NCI-H345 treated with DMSO at 0.1 percent for 48 hours (cell line): ENCODE data around the gene GRID1.

ENCODE experiments used
- DNase-seq: peaks from one replicate; lab custom pipeline; 2025; ENCODE audit not compliant: unreplicated experiment; lab: John Stamatoyannopoulos, UW

Gene GRID1

DNA sequence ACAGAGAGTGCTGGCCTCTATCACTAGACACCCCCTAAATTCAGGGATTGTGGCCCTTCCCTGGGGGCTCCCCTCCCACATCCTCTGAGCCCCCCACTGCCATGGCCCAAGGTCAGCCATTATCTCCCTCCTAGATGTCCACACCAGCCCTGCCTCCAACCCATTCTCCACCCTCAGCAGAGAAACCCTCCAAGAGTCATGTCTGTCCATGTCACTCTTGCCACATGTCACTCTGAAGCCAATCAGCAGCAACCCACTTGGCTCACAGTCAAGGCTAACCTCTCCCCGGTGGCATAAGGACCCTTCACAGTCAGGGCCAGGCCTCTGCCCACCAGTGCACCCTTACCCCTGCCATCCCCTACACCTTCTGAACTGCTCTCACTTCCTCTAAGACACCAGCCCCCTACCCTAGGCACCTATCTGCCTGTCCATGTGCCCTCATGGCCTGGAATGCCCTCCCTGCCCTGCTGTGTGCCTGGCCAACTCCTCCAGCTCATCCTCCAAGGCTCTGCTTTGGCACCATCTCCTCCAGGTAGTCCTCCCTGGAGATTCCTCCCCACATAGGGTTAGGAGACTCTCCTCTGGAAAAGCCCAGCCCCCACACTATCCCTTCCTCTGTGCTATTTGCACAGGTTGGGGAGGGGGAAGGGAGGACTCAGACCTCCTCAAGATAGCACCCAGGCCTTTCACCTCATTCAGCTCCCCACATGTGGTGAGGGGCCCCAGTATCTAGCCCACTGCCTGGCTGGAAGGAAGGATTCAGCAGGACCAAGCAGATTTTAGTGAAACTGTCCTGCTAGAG lies 83.7 kb downstream of the GRID1 start:
- no peak for DNase-seq

DNA sequence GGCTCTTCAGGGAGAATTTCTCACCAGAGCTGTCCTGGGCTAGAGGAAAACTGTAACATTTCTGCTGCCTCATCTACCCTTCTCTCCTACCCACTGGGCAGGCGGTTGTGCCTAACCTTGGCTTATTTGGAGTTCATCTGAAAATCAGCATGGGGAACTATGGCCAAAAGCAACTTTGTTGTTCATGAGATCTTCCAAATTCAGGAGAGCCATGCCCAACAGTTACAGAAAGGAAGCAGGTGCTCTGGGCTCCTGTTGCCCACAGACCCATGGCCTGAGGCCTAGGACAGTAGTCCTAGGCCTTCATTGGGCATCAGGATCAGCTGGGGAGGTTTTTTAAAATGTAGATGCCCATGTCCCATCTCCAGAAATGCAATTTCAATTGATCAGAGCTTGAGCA lies 85.2 kb downstream of the GRID1 start:
- no peak for DNase-seq

DNA sequence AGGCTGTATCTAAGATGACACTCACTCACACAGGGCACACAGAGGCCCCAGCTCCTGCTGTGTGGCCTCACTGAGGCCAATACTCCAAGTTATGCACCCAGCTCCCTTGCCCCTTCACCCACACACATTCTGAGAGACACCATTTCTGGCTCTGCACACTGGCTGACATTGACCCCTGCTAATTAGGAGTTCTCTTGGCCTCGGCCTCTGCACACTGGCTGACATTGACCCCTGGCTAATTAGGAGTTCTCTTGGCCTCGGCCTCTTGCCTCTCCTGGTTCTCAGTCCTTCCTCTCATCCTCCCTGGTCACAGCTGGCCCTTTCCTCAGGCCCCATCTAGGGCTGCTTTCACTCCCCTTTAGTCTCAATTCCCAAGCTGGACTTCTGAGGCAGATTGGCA lies 97.3 kb downstream of the GRID1 start:
- no peak for DNase-seq

DNA sequence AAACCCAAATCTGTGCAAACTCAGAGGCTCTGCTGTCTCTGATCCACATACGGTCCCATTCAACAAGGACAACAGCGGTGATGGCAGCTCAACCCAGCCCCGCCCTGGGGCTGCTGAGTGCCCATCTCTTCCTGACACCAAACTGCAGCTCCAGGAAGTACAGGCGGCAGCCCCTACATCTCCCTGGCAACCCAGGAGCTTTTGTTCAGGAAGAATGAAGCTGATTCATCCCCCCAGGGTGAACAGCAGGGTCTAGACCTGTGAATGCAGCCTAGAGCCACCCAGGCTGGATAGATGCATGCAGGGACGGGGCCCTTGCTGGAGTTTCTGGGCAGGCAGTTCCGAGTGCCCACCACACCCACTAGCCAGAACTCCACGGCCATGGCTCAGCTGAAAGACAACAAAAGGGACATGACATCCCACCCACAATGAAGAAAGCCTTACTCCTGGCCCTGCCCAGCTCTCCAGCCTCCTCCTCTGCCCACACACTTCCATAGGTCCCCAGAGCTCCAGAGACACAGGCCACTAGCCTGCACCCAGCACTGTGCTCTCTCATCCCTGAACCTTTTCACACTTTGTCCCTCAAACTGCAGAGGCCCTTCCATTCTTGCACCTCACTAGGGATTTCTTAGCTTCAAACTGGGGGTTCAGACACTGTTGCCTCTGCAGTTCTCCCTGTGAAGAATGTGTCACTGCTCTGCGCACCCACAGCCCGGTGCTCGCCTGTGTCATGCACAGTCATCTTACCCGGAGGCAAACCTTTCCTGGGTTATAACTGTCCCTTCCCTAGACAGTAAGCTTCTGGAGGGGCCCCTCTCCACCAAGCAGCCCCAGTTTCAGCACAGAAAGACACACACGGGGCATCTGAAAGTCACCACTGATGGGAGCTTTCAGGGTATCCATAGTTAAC lies 99.1 kb downstream of the GRID1 start:
- no peak for DNase-seq

DNA sequence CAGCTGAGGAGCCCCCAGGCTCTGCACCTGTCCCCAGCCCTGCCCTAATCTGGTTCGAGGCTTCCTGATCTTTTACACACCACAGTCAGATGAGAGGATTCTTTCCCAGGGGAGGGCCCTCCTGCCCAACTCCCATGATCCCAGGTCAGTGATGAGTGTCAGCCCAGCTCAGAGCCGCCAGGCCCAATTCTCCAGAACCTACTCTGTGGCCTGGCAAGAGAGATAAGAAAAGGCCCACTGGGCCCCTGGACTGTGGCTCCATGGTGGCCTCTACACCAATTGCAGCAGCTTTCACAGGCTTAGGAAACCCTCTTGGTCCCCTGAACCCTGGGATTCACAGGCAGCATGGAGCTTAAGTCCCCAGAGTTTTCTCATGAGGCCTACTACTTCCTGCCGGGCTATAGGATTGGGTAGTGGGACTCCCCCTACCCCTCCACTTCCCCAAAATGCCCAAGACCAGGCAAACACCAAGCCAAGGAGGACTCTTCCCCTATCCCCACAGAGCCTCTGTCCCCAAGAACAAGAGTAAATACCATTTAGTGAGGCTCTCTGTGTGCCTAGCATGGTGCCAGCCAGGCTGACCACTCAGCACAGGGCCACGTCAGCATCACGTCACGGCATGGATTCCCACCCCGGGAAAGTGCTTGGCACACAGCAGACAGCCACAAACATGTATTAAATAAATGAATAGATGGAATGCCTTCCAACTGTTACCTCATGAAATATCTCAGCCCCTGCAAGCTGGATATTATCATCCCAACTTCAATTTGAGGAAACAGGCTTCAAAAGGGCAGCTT lies 100.0 kb downstream of the GRID1 start:
- DNase-seq = no peak

DNA sequence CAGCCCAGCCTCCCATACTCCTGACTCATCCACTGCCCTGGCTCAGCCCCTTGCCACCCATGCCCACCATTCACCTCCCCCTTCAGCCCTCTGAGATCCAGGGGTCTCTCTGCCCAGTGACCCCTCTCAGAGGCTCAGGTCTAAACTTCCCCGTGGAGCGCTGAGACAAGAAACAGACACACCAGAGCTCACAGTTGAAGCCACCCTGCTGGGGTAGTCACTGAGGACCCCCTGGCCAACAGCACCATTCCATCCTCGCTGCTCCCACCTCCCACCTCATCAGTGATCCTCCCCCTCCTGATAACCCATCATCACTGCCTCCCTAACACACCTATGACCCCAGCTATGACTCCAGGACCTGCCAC lies 100.7 kb downstream of the GRID1 start:
- no peak for DNase-seq

DNA sequence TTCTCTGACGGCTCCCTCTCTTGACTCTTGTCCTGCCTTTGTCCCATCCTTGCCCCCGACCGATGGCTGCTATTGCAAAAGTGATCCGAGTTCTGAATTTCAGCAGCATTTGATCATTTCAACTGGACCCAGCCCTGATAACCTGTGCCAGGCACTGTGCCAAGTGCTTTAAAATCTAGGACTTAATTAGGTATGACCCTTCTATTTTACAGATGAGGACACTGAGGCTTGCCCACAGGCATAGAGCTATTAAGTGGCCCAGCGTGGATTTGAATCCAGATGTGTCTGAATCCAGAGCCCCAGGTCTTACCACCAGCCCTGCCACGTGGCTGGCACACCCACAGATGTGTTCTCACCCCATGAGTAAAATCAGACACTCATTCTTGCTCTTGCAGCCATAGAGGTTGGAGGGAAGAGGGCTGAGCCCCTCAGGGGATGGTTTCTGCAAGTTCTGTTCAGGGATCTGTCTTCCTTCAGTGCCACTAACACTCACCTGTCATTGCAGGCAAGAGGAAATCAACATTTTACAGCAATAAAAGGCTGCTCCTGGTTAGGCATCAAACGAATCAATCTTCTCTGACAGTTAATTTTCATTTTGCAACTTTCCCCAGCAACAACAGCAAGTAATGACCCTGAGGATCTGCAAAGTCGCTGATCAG lies 101.2 kb downstream of the GRID1 start:
- no peak for DNase-seq

DNA sequence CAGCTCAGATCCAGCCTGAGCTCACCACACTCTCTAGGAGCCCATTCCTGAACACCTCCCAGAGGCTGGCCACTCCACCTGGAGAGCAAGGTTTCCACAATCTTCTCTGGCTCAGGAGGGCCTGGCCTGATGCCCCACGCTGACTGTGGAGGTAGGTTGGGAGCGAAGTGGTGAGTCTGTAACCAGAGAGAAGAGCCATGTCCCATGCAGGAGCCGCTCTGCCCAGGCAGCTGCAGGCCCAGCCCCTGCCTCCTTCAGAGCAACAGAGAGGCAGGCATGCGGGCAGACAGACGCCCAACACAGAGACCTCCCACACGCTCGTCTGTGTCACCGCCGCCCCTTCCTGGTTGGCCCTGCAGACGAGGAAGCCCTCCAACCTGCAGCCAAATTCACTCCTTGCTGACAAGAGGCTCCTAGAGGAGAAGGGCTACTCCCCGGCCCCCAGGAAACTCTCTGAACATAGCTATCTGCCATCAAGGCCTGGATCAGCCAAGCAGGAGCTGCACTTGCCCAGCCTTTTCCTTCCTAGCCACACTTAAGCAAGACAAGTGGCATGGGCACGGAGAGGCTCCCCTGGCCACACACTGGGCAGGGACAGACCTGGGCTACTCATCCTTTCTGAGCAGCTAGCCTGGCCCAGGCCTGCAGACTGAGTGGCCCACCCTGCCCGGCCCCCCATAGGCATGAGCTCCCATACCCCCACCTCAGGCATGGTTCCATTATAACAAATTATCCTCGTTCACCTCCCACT lies 101.9 kb downstream of the GRID1 start:
- DNase-seq = no peak

DNA sequence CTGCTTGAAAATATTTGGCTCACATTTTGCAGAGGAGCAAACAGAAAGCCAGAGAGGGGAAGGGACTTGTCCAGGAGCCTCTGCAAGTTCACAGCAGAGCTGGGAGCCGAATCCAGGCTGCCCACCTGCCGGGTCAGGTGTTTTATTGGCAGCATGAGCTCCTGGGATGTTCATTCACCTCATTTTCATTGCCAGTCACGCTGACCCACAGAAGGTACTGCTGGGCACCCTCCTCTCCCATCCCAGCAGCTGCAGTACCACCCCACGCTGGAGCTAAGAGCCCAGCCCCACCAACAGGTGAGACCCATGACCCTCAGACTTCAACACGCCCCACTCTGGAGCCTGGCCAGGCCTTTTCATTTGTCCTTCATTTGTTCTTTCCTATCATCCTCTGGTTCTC lies 102.7 kb downstream of the GRID1 start:
- DNase-seq = no peak

DNA sequence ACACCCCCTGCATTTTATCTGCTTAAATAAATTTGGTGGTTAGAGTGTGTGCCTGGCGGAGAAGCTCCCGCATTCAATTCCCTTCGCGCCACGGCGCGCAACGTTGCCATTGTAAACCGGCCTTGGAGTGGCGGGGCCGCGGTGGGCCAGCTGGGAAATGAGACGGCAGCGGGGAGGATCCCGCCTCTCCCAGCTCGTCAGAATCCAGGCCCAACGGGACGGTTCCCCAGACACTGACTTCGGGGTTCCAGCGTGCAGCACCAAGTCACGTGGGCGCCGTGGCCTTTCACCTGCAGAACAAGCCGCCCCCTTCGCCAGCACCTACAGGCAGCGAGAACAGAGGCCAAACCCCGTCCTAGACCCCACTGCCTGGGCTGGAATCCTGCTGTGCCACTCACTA lies 103.4 kb downstream of the GRID1 start:
- DNase-seq = no peak

DNA sequence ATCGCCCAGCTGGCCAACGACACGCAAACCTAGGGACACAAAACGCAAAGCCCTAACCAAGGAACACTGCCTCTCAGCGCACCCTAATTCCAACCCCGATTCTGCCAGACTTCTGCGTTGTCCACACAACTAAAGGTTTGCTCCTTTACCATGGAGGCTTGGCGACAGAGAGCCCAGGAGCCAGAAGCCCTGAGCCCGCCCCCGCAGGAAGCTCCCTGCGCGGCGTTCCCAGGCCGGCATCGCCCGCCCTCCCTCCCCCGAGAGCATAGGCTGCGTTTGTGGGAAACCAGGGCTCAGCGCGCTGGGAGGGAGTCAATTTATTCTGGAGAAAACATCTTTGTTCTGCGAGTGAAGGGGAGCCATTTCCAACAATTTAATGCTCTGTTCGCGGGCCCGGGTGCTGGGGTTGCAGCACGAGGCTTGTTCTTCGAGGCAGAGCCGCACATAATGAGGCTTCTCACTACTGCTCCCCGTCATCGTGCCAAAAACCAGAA lies 103.9 kb downstream of the GRID1 start:
- no peak for DNase-seq

DNA sequence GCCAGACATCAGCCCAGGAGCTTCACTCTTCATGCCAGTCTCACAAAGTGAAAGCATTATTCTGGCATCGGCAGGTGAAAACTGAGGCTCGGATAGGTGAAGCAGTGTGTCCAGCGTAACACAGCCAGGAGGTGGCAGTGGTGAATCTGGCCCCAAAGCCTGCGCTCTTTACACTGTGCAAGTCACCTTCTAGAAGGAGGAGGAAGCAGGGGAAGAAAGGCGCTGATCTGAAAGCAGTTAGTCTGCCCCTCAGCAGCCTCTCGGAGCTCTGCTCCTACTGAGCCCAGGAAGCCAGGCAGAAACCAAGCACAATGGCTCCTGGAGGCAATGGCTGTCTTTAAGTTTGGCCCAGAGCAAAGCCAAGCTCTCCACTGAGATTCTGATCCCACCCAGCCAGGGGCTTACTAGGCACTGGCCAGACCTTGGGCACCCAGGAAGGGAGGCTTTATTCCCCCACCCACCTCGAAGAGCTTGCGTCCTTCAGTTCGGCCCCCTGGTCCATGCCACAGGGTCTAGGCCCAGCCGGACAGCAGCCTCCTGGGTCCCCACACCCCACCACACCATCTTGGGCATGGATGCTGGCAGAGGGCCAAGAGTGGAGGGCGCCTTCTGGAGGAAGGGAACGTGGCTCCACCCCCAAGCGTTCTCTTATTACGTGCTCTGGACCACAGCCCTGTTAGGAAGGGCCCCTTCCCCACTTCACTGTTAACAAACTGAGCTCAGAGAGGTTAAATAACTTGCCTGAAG lies 104.5 kb downstream of the GRID1 start:
- no peak for DNase-seq

DNA sequence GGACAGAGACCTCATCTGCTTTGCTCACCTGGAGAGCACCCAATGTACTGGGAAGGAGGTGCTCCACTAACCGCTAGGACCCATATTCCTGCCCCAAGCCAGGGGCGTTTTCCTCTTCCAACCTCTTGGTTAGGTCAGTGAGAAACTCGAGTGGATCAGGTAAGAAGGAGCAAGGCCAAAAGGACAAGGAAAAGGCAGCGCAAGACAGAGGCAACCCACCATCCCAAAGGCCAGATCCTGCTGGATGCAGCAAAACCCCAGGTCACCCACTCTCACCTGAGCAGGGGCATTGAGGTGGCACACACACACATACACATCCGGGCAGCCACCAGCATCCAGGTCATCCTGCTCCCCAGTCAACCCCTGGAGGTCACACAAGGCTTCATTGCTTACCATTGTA lies 105.1 kb downstream of the GRID1 start:
- no peak for DNase-seq

DNA sequence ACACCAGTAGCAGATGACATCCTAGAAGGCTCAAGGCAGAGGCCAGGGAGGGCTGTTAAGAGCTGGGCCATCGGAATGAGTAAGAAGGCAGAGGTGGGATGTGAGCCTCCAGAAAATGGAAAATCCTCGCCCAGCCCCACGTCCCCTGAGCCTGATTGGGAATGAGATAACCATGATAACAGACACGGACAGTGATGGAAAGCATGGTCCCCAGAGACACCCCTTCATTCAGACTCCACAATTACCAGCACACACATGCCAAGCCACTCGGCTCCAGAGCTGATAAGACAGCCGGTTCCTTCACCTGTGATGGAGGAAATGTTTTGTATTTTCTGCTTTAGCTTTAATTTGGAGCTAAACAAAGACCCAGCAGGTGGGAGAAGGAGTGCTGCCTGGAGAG lies 106.0 kb downstream of the GRID1 start:
- no peak for DNase-seq

DNA sequence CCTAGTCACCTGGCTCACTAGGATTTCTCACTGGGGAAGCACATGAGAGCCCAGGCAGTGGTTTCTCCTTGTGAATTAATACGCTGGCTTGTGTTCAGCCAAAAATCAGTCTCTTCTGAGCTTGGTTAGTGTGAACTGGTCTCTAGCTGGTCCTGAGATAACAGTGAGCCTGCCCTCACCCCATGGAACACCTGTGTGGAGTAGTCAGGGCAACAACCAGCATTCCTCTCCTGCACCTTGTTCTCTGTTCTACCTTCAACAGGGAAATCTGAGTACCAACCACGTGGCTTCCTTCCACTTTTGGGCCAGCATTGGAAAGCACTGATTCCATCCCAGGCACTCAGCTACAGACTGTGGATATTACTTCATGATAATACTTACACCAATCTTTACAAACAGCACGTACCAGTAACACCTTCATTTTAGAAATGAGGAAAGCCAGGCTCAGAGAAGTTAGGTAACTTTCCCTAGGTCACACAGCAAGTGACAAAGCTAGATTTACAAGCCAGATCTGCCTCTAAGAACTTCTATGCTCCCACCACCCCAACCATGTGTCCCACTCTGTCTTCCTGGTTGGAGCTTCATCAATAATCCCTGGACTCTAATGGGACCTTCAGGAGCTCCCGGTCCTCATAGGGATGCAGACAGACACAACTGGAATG lies 106.6 kb downstream of the GRID1 start:
- DNase-seq = no peak

DNA sequence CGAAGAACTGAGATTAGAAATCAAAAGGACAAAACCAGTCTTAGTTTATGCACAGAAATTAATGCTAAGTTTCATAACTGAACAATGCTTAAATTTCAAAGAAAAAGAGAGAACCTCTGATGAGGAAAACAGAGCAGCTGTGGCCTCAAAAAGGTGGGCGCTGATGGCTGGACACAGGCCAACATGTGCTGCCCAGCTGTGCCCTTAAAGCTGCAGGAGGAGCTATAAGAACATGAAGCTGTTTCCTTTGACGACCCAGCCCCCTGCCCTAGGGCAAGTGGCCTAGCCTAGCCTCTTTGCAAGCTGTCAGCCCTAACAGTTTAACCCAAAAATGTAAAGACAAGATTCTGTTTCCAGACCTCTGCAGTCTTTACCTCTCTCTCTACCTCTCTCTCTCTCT lies 107.7 kb downstream of the GRID1 start:
- DNase-seq = no peak

DNA sequence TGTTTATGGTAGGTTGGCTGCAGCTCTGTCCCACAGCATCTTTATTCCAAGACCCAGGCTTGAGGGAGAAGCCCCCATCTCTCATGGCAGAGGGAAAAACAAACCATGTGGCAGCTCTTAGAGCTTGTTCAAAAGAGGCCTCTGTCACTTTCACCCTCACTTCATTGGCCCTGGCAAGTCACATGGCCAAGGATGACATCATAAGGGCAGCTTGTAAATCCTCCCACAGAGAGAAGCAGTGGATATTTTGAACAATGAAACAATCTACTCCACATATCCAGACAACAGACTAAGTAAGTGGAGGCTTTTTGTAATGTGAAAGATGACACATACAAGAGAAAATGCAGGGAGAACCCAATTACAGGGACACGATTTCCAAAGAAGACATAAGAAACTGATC lies 108.1 kb downstream of the GRID1 start:
- no peak for DNase-seq

DNA sequence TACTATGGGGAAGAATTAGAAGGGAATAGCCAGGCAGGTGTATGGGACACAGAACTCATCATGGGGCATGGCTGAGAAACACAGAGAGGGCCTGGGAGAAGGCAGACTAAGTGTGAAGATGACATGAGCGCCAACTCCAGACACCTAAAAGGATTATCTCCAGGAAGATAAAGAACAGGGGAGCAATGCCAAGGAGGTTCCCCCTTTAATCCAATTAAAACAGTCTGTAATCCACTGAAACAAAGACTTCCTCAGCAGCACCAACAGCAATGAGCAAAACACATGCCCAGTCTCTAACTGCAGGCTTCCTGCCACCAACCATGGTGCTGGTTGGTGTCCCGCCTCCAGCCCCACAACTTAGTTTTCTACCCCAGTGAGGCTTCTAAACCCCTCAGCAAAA lies 108.9 kb downstream of the GRID1 start:
- no peak for DNase-seq
